ENCODE measurements around the gene CPEB4.

The CPEB4 gene

DNA sequence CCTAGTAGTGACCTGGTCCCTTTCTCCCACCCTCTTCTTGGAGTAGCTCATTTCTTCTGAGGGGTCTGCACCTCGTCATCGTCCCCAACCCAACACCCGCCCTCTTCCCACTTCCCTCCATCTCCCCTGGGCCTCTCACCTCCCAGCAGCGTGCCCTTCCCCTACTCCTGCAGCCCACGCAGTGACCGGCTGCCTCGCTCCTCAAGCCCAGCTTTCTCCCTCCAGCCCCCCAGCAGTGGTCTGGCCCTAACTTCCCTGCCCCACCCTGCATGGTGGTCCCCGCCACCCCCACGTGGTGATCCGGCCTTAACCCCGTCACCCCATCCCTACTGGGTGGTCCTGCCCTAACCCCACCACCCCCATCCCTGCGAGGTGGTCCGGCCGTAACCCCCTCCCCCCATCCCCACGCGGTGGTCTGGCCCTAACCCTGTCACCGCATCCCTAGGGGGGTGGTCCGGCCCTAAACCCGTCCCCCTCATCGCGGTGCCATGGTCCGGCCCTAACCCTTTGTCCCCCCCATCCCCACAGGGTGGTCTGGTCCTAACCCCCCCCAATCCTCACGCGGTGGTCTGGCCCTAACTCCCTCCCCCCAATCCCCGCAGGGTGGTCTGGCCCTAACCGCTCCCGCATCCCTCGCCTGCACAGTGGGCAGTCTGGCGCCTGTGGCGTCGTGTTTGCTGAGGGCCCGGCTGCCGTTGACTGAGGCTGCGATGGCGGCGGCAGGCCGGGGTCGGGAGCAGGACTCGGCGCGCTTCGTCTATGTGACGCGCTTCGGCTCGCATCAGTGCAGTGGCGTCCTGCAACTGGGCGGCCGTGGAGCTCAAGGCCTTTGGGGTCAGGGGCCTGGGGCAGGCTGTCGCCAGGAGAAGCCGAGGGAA lies 100.6 kb downstream of the CPEB4 start, which contains the start of gene C5orf47:
Gene C5orf47 (plus strand): TSS at position 617 of the 878 bp plus-strand sequence. CDS start 94 bp downstream, at position 711.
- H3K27me3 ChIP-seq (ENCODE audit: control insufficient read depth in 1 of 2, insufficient read depth in 1 of 2, low read length in 2 of 2), result peaks cover 5 to 13% of the 10 kb centered on the region in 2 experiments
- no peak within 1 kb of the TSS for H2AK5ac ChIP-seq (ENCODE audit: low read length, severe bottlenecking)
- no peak for DNase-seq
- H2BK15ac ChIP-seq (ENCODE audit: low read depth, poor library complexity, severe bottlenecking), result no peak within 1 kb of the TSS
- H4K91ac ChIP-seq (ENCODE audit: low read length), result no peak within 1 kb of the TSS
- no peak within 1 kb of the TSS for H3K27ac ChIP-seq (ENCODE audit: low read length, poor library complexity, severe bottlenecking)
- H3K36me3 ChIP-seq (ENCODE audit: control insufficient read depth in 1 of 2, insufficient read depth in 2 of 2, low read depth in 1 of 2, low read length in 2 of 2), result no peaks in the 10 kb centered on the region
- no peak within 1 kb of the TSS for H3K9ac ChIP-seq (ENCODE audit: low read length)
- no peak within 1 kb of the TSS for H3K23ac ChIP-seq (ENCODE audit: low read length in 2 of 2)
- no peak within 1 kb of the TSS for H2BK120ac ChIP-seq (ENCODE audit: low read depth, low read length)
- H3K4me1 ChIP-seq (ENCODE audit: control insufficient read depth, insufficient read depth, low read depth, low read length), result no peaks in the 10 kb centered on the region
- no peak within 1 kb of the TSS for H3K4ac ChIP-seq (ENCODE audit: low read depth in 1 of 2, low read length in 2 of 2)
- no peak within 1 kb of the TSS for H4K8ac ChIP-seq (ENCODE audit: low read length)
- no peak within 1 kb of the TSS for H2AFZ ChIP-seq (ENCODE audit: low read depth, low read length)
- H3K18ac ChIP-seq (ENCODE audit: low read depth in 1 of 2, low read length in 2 of 2), result no peak within 1 kb of the TSS
- no peak within 1 kb of the TSS for H2BK5ac ChIP-seq (ENCODE audit: low read depth, low read length, poor library complexity, severe bottlenecking)
- H3K4me2 ChIP-seq (ENCODE audit: low read length, poor library complexity, severe bottlenecking), result no peak within 1 kb of the TSS
- H3K14ac ChIP-seq (ENCODE audit: low read length in 2 of 2), result peak within 1 kb of the TSS in 1 of 2 experiments; percentile 42
- 93% methylated on average over 45 of the region's 51 CpGs for WGBS
- peaks cover 8% of the 10 kb centered on the region for H3K9me3 ChIP-seq (ENCODE audit: control insufficient read depth, low read length)
- H3K4me3 ChIP-seq (ENCODE audit: insufficient read depth in 1 of 2, low read depth in 1 of 2, low read length in 2 of 2), result no peak within 1 kb of the TSS
- no peaks in the 10 kb centered on the region for H3K79me1 ChIP-seq (replicated peaks; ENCODE audit: low read length, poor library complexity, severe bottlenecking)
- no peak within 1 kb of the TSS for H2BK12ac ChIP-seq (ENCODE audit: low read length in 2 of 2)

DNA sequence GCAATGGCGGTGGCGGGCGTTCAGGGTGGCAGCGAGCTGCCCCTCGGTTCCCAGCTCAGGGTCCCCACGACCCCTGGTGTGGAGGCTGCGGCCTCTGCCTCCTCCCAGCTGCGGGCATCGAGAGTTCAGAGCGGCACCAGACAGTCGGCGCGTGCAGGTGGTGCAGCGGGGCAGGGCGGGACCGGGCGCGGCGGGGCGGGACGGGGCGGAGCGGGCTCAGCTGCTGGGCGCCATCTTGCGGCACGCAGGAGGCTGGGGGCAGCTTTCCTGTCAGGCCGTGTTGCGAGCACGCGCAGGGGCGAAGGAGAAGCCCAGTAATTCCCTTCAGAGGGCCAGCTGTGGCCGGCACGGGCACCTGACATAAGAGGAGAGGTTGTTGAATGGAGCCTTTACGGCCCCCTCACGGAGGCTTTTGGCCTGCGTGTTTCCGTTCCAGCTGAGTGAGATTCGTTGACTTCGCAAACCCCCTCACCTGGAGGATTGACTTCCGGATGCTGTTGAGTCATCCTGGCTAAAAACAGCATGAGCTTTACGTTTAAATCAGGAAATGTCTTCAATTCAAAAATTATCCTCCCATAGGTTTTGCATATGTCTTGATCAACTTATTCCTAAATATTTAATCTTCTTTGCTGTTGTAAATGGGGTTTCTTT lies 101.4 kb downstream of the CPEB4 start:
- H3K9ac ChIP-seq (ENCODE audit: low read length), result no peak overlapping the region
- H3K4me2 ChIP-seq (ENCODE audit: low read length, poor library complexity, severe bottlenecking), result no peak overlapping the region
- H3K23ac ChIP-seq (ENCODE audit: low read length in 2 of 2), result no peak overlapping the region
- H3K36me3 ChIP-seq (ENCODE audit: control insufficient read depth in 1 of 2, insufficient read depth in 2 of 2, low read depth in 1 of 2, low read length in 2 of 2), result no peaks in the 10 kb centered on the region
- H4K91ac ChIP-seq (ENCODE audit: low read length), result no peak overlapping the region
- no peak overlapping the region for H2BK120ac ChIP-seq (ENCODE audit: low read depth, low read length)
- no peak overlapping the region for H2BK15ac ChIP-seq (ENCODE audit: low read depth, poor library complexity, severe bottlenecking)
- no peak overlapping the region for H3K14ac ChIP-seq (ENCODE audit: low read length in 2 of 2)
- H3K79me1 ChIP-seq (replicated peaks; ENCODE audit: low read length, poor library complexity, severe bottlenecking), result no peaks in the 10 kb centered on the region
- H3K9me3 ChIP-seq (ENCODE audit: control insufficient read depth, low read length), result peaks cover 8% of the 10 kb centered on the region
- 95% methylated on average over 35 of the region's 41 CpGs for WGBS
- no peak for DNase-seq
- H3K27ac ChIP-seq (ENCODE audit: low read length, poor library complexity, severe bottlenecking), result no peak overlapping the region
- H3K4ac ChIP-seq (ENCODE audit: low read depth in 1 of 2, low read length in 2 of 2), result no peak overlapping the region
- H3K27me3 ChIP-seq (ENCODE audit: control insufficient read depth in 1 of 2, insufficient read depth in 1 of 2, low read length in 2 of 2), result peaks cover 5 to 11% of the 10 kb centered on the region in 2 experiments
- H4K8ac ChIP-seq (ENCODE audit: low read length), result no peak overlapping the region
- H3K4me3 ChIP-seq (ENCODE audit: insufficient read depth in 1 of 2, low read depth in 1 of 2, low read length in 2 of 2), result no peak overlapping the region
- H3K4me1 ChIP-seq (ENCODE audit: control insufficient read depth, insufficient read depth, low read depth, low read length), result no peaks in the 10 kb centered on the region
- H2BK12ac ChIP-seq (ENCODE audit: low read length in 2 of 2), result no peak overlapping the region
- no peak overlapping the region for H2BK5ac ChIP-seq (ENCODE audit: low read depth, low read length, poor library complexity, severe bottlenecking)
- H3K18ac ChIP-seq (ENCODE audit: low read depth in 1 of 2, low read length in 2 of 2), result no peak overlapping the region
- H2AFZ ChIP-seq (ENCODE audit: low read depth, low read length), result no peak overlapping the region
- H2AK5ac ChIP-seq (ENCODE audit: low read length, severe bottlenecking), result no peak overlapping the region

DNA sequence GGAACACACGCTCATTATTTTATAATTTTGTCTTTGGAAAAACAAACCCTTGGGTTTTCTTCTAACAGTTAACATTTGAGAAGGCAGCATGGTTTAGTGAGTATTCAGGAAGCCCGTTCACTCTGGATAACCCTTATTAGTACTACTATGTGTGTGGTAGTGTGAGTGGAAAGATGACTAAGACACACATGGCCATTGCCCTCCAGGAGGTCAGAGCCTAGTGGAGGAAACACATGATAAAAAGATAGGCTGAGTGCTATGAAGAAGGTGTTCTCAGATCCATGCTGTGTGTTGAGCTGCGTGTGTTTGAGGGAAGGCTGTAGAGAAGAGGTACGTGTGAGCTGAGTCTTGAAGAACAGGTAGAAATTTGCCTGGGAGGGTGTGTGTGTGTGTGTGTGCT lies 109.2 kb downstream of the CPEB4 start:
- Histone ChIP-seq H2BK15ac (ENCODE audit: low read depth, poor library complexity, severe bottlenecking) (no peak overlapping the region), H3K23ac (ENCODE audit: low read length in 2 of 2) (no peak overlapping the region), H3K4me3 (ENCODE audit: insufficient read depth in 1 of 2, low read depth in 1 of 2, low read length in 2 of 2) (no peak overlapping the region), H2AK5ac (ENCODE audit: low read length, severe bottlenecking) (no peak overlapping the region), H4K8ac (ENCODE audit: low read length) (no peak overlapping the region), H3K36me3 (ENCODE audit: control insufficient read depth in 1 of 2, insufficient read depth in 2 of 2, low read depth in 1 of 2, low read length in 2 of 2) (no peaks in the 10 kb centered on the region), H3K4me2 (ENCODE audit: low read length, poor library complexity, severe bottlenecking) (no peak overlapping the region), H3K4ac (ENCODE audit: low read depth in 1 of 2, low read length in 2 of 2) (no peak overlapping the region), H4K91ac (ENCODE audit: low read length) (no peak overlapping the region), H3K79me1 (replicated peaks; ENCODE audit: low read length, poor library complexity, severe bottlenecking) (no peaks in the 10 kb centered on the region), H3K18ac (ENCODE audit: low read depth in 1 of 2, low read length in 2 of 2) (no peak overlapping the region), H3K4me1 (ENCODE audit: control insufficient read depth, insufficient read depth, low read depth, low read length) (no peaks in the 10 kb centered on the region), H3K9ac (ENCODE audit: low read length) (no peak overlapping the region), H2BK120ac (ENCODE audit: low read depth, low read length) (no peak overlapping the region), H3K27me3 (ENCODE audit: control insufficient read depth in 1 of 2, insufficient read depth in 1 of 2, low read length in 2 of 2) (peaks cover 4 to 20% of the 10 kb centered on the region in 2 experiments), H3K14ac (ENCODE audit: low read length in 2 of 2) (no peak overlapping the region), H2BK5ac (ENCODE audit: low read depth, low read length, poor library complexity, severe bottlenecking) (no peak overlapping the region), H3K9me3 (ENCODE audit: control insufficient read depth, low read length) (no peaks in the 10 kb centered on the region), H3K27ac (ENCODE audit: low read length, poor library complexity, severe bottlenecking) (no peak overlapping the region), H2BK12ac (ENCODE audit: low read length in 2 of 2) (no peak overlapping the region), H2AFZ (ENCODE audit: low read depth, low read length) (no peak overlapping the region)
- DNase-seq, result peak; percentile 5
- 89% methylated on average over 4 of the region's 4 CpGs for whole genome bisulfite sequencing

DNA sequence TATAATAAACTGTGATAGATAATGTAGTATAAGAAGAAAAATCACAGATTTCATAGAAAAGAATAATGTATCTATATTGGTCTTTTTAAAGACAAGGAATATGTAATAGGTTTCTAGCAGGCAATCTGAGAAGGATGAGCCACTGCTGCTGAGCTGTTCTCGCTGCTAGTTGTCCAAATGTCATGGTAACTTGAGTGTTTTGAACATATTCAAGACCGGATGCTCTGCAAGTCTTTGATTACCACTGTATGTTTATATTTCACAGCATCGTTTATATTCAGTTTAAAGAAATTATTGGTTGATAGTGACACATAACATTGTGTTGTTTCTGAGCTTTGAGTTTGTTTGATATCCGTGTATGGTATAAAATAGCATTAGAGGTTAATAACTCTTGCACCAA lies 110.4 kb downstream of the CPEB4 start:
- Histone ChIP-seq H4K91ac (ENCODE audit: low read length) (no peak overlapping the region), H3K23ac (ENCODE audit: low read length in 2 of 2) (no peak overlapping the region), H2BK12ac (ENCODE audit: low read length in 2 of 2) (no peak overlapping the region), H3K4me1 (ENCODE audit: control insufficient read depth, insufficient read depth, low read depth, low read length) (no peaks in the 10 kb centered on the region), H3K27me3 (ENCODE audit: control insufficient read depth in 1 of 2, insufficient read depth in 1 of 2, low read length in 2 of 2) (peaks cover 8 to 25% of the 10 kb centered on the region in 2 experiments), H3K9me3 (ENCODE audit: control insufficient read depth, low read length) (no peaks in the 10 kb centered on the region), H3K4me2 (ENCODE audit: low read length, poor library complexity, severe bottlenecking) (no peak overlapping the region), H2AK5ac (ENCODE audit: low read length, severe bottlenecking) (no peak overlapping the region), H3K27ac (ENCODE audit: low read length, poor library complexity, severe bottlenecking) (no peak overlapping the region), H3K4me3 (ENCODE audit: insufficient read depth in 1 of 2, low read depth in 1 of 2, low read length in 2 of 2) (no peak overlapping the region), H4K8ac (ENCODE audit: low read length) (no peak overlapping the region), H3K36me3 (ENCODE audit: control insufficient read depth in 1 of 2, insufficient read depth in 2 of 2, low read depth in 1 of 2, low read length in 2 of 2) (no peaks in the 10 kb centered on the region), H2AFZ (ENCODE audit: low read depth, low read length) (no peak overlapping the region), H3K14ac (ENCODE audit: low read length in 2 of 2) (no peak overlapping the region), H3K18ac (ENCODE audit: low read depth in 1 of 2, low read length in 2 of 2) (no peak overlapping the region), H3K4ac (ENCODE audit: low read depth in 1 of 2, low read length in 2 of 2) (no peak overlapping the region), H2BK5ac (ENCODE audit: low read depth, low read length, poor library complexity, severe bottlenecking) (no peak overlapping the region), H3K79me1 (replicated peaks; ENCODE audit: low read length, poor library complexity, severe bottlenecking) (no peaks in the 10 kb centered on the region), H2BK120ac (ENCODE audit: low read depth, low read length) (no peak overlapping the region), H2BK15ac (ENCODE audit: low read depth, poor library complexity, severe bottlenecking) (no peak overlapping the region), H3K9ac (ENCODE audit: low read length) (no peak overlapping the region)
- DNase-seq, result peak; percentile 5
- 75% methylated on average over 2 of the region's 4 CpGs for WGBS
